ENCODE data around the gene RTN4RL1. TPM values are rescaled to one million over a fixed set of nuclear protein-coding genes. Genes with fewer than 3 reads are reported as not detected.
A peak's percentile ranks its signal among the peaks of the same experiment; 100 is the strongest.
"Not testable (repeated sequence)": the region's sequence is repeated elsewhere in the genome, so short reads cannot be mapped to it uniquely, and the experiment has no call there.

Gene RTN4RL1
- total and polyA plus RNA-seq, 9 of the 15 experiments (the other 6 are each of a cell fraction or from before 2014, with no cell fraction given) = 0.04 to 0.06 (median 0.04) TPM; not detected in 5

DNA sequence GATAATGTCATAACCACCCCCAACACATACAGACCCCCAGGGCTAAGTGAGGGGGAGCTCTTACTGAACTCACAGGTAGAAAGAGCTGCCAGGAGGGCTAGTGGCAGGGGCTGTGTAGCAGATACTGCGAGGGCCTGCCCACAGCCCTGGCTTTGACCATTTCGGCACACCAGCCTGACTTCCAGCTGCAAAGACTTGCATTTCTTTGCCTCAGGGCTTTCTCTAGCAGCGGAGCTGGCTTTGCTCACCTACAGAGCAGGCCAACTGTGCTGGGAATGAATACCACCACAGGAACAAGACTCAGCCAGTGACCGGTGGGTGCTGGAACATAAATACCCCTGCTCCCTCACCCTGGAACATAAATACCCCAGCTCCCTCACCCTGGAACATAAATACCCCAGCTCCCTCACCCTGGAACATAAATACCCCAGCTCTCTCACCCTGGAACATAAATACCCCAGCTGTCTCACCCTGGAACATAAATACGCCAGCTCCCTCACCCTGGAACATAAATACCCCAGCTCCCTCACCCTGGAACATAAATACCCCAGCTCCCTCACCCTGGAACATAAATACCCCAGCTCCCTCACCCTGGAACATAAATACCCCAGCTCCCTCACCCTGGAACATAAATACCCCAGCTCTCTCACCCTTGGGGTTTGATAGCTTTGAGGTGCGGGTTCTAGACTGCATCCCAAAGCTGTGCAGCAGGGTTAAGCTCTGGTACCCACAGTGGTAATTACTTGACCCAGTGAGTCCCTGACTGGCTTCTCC is 11.7 kb downstream of the RTN4RL1 start:
- FAIRE-seq; H3K9me3 ChIP-seq (replicated peaks; ENCODE audit: control insufficient read depth, insufficient read depth, low read depth, low read length); H3K79me2 ChIP-seq (ENCODE audit: control insufficient read depth, insufficient read depth, low read length); H3K4me1 ChIP-seq (replicated peaks in 1 of 2; ENCODE audit: control insufficient read depth in 2 of 2, insufficient read depth in 2 of 2, low read length in 2 of 2); in situ Hi-C loops (cut with MboI); H4K20me1 ChIP-seq (replicated peaks; ENCODE audit: control insufficient read depth, insufficient read depth, low read length); H2AFZ ChIP-seq (ENCODE audit: low read depth, low read length); CTCF ChIA-PET (ENCODE audit: low intra/inter-chr PET ratio); H3K4me2 ChIP-seq (ENCODE audit: insufficient read depth, low read length); H3K36me3 ChIP-seq (ENCODE audit: control insufficient read depth, insufficient read depth, low read length); intact Hi-C loops (cut with micrococcal nuclease); ATAC-seq; DNase-seq (ENCODE audit: extremely low read depth in 1 of 4, low spot score in 3 of 4); H3K9ac ChIP-seq (ENCODE audit: insufficient read depth in 1 of 2, low read depth in 2 of 2, low read length in 2 of 2); H3K4me3 ChIP-seq; H3K27ac ChIP-seq (ENCODE audit: extremely low read depth, low read depth, low read length); BruUV-seq (replicated peaks); H3K9me1 ChIP-seq (ENCODE audit: control insufficient read depth, insufficient read depth, low read length); POLR2A ChIA-PET: not testable (repeated sequence)
- peaks cover 24 to 62% of the 10 kb centered on the region in 2 experiments for H3K27me3 ChIP-seq (ENCODE audit: control insufficient read depth in 2 of 2, insufficient read depth in 2 of 2, low read length in 2 of 2)
- 0% methylated on average over 4 of the region's 6 CpGs for WGBS (ENCODE audit: insufficient coverage, low coverage, missing lambda C conversion rate)

DNA sequence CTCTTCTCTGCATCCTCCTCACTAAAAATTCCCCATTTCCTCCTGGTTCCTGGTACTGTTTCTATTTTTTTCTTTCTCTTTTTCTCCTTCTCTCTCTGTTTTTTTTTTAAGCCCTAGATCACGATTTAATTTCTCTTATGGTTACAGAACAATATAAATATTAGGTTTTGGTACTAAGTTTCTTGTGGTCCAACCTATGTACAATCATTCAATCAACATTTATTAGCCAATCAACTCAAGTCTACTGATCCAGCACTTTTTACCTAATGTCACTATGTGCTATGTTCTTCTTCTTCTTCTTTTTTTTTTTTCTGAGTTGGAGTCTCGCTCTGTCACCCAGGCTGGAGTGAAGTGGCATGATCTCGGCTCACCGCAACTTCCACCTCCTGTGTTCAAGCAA is 12.6 kb downstream of the RTN4RL1 start:
- no peak for DNase-seq (ENCODE audit: extremely low read depth in 1 of 4, low spot score in 3 of 4)
- Histone ChIP-seq H3K4me1 (replicated peaks in 1 of 2; ENCODE audit: control insufficient read depth in 2 of 2, insufficient read depth in 2 of 2, low read length in 2 of 2) (peaks cover 0 to 7% of the 10 kb centered on the region in 2 experiments; a peak in 2 of 5 replicates), H3K27me3 (ENCODE audit: control insufficient read depth in 2 of 2, insufficient read depth in 2 of 2, low read length in 2 of 2) (peaks cover 20 to 54% of the 10 kb centered on the region in 2 experiments), H3K4me3 (no peak overlapping the region), H2AFZ (ENCODE audit: low read depth, low read length) (no peak overlapping the region), H3K4me2 (ENCODE audit: insufficient read depth, low read length) (no peak overlapping the region), H3K27ac (ENCODE audit: extremely low read depth, low read depth, low read length) (no peak overlapping the region), H3K79me2 (ENCODE audit: control insufficient read depth, insufficient read depth, low read length) (no peaks in the 10 kb centered on the region), H3K9ac (ENCODE audit: insufficient read depth in 1 of 2, low read depth in 2 of 2, low read length in 2 of 2) (no peak overlapping the region), H3K9me3 (replicated peaks; ENCODE audit: control insufficient read depth, insufficient read depth, low read depth, low read length) (no peaks in the 10 kb centered on the region), H4K20me1 (replicated peaks; ENCODE audit: control insufficient read depth, insufficient read depth, low read length) (0 out of 2 replicates have a peak, but pooled peaks cover 2% of the 10 kb centered on the region), H3K36me3 (ENCODE audit: control insufficient read depth, insufficient read depth, low read length) (no peaks in the 10 kb centered on the region), H3K9me1 (ENCODE audit: control insufficient read depth, insufficient read depth, low read length) (no peaks in the 10 kb centered on the region)
- 17% methylated on average over 2 of the region's 4 CpGs for WGBS (ENCODE audit: insufficient coverage, low coverage, missing lambda C conversion rate)
- in situ Hi-C loops (cut with MboI) = no loop called here
- no TSS peak for BruUV-seq (replicated peaks)
- ChIA-PET POLR2A (no interaction called here), CTCF (ENCODE audit: low intra/inter-chr PET ratio) (no interaction called here)
- TF ChIP-seq ZNF445 (CRISPR knock-in tag; IDR thresholded peaks at IDR 0.05; ENCODE audit: low read depth) = no peak
- TF ChIP-seq ZNF316 (IDR thresholded peaks at IDR 0.05) = peak; percentile 35; the same call in 1 of the 2 replicates
- TF ChIP-seq SIN3B (IDR thresholded peaks at IDR 0.05; ENCODE audit: low read depth) = no peak
- TF ChIP-seq HOXB6 (CRISPR knock-in tag; IDR thresholded peaks at IDR 0.05; ENCODE audit: borderline replicate concordance) = no peak
- FAIRE-seq = no peak
- ATAC-seq = no peak
- intact Hi-C loops (cut with micrococcal nuclease) = no loop called here
